Omental fat pad (tissue), 4 donors: ENCODE results near the gene SYNPR. TPM values are rescaled to one million over a fixed set of nuclear protein-coding genes. Genes with fewer than 3 reads are reported as not detected.
"Not testable (repeated sequence)": the region's sequence is repeated elsewhere in the genome, so short reads cannot be mapped to it uniquely, and the experiment has no call there.

Source experiments
- ATAC-seq: fragments of 150-250 bp; one replicate; pipeline ENCODE4 v1.9.1; 2016; ENCODE audit warnings: mild to moderate bottlenecking, moderate library complexity; ENCODE audit not compliant: low FRiP score
- DNase-seq: peaks from one replicate; pipeline ENCODE4 v3.0.0-alpha.2; 2019; ENCODE audit warnings: low spot score
- total RNA-seq, 4 donors: library from RNA; depleted of rRNA; stranded (reverse); fragments of >200 nt; gene quantifications; one replicate each; pipeline ENCODE4 v1.1.0, GENCODE V29; 2016
- TF ChIP-seq, protein P1 (sequence below), 3 donors: fragments of 450-650 bp; IDR thresholded peaks; one replicate each; pipeline ENCODE4 v1.5.1; 2016 to 2017; ENCODE audit warnings: antibody characterized with exemption in 3 of 3, mild to moderate bottlenecking in 3 of 3, moderate library complexity in 2 of 3

Gene SYNPR
- total RNA-seq, 4 donors from 2014 or later = not detected

DNA sequence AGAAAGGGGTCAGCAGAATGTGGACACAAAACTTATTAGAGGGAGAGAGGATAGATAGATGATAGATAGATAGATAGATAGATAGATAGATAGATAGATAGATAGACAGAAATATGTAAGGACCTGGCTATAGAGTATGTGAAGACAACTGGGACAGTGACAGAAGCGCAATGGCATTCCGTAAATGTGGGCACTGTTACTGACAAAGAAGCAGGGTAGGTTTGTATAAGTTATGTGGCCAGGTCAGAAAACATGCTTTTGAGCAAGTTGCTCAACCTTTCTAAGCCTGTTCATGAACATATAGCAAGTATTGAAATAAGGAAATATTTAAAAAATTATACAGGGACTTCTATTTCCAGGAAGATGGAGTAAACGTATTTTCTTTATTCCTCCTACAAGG, 357.1 kb downstream of the SYNPR start:
- no peak for DNase-seq
- TF ChIP-seq, protein P1, sequence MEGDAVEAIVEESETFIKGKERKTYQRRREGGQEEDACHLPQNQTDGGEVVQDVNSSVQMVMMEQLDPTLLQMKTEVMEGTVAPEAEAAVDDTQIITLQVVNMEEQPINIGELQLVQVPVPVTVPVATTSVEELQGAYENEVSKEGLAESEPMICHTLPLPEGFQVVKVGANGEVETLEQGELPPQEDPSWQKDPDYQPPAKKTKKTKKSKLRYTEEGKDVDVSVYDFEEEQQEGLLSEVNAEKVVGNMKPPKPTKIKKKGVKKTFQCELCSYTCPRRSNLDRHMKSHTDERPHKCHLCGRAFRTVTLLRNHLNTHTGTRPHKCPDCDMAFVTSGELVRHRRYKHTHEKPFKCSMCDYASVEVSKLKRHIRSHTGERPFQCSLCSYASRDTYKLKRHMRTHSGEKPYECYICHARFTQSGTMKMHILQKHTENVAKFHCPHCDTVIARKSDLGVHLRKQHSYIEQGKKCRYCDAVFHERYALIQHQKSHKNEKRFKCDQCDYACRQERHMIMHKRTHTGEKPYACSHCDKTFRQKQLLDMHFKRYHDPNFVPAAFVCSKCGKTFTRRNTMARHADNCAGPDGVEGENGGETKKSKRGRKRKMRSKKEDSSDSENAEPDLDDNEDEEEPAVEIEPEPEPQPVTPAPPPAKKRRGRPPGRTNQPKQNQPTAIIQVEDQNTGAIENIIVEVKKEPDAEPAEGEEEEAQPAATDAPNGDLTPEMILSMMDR (IDR thresholded peaks at IDR 0.05) = no peak
- ATAC-seq = no peak

- DNase-seq (no peak), ATAC-seq (no peak)
- TF ChIP-seq, protein P1 (IDR thresholded peaks at IDR 0.05) = no peak
Measured at GRCh38 chr3:63639806-63640205, 361.7 kb downstream of the SYNPR start.

- DNase-seq (no peak), ATAC-seq (no peak)
- TF ChIP-seq, protein P1 (IDR thresholded peaks at IDR 0.05) = no peak
Measured at GRCh38 chr3:63642488-63642887, 364.4 kb downstream of the SYNPR start.

- no peak for DNase-seq
- TF ChIP-seq, protein P1 (IDR thresholded peaks at IDR 0.05) = no peak
- no peak for ATAC-seq
Measured at GRCh38 chr3:63644212-63644797, 366.2 kb downstream of the SYNPR start.

- not testable (repeated sequence) for DNase-seq, ATAC-seq
Measured at GRCh38 chr3:63644928-63645781, 367.0 kb downstream of the SYNPR start.

GRCh38 chr3:63652066-63652725, 374.1 kb downstream of the SYNPR start, which contains the start of gene SNTN:
SNTN (plus strand) TSS chr3:63652675; CDS start chr3:63652688, 13 bp downstream.
- DNase-seq (no peak), ATAC-seq (no peak)
- TF ChIP-seq, protein P1 (IDR thresholded peaks at IDR 0.05) = no peak

GRCh38 chr3:63654211-63654610, 376.1 kb downstream of the SYNPR start:
- ATAC-seq = no peak
- DNase-seq = no peak
- TF ChIP-seq, protein P1 (IDR thresholded peaks at IDR 0.05) = no peak
